GM18951 (cell line): ENCODE data around the gene TNFSF15.

ENCODE experiments used
- POLR2A ChIP-seq: IDR thresholded peaks from 4 replicates; pipeline ENCODE4 v1.6.1; 2011; ENCODE audit warnings: mild to moderate bottlenecking; ENCODE audit not compliant: insufficient read length, insufficient read depth; ENCODE audit errors: extremely low read depth
- in situ Hi-C: fragments of 300-500 bp; cut with MboI; formaldehyde crosslinking; loops from one replicate; pipeline ENCODE4 v1.12.0; 2022; ENCODE audit warnings: low sequenced_read_pairs, mixed read lengths, inconsistent platforms; ENCODE audit not compliant: unreplicated experiment

TNFSF15 gene

DNA sequence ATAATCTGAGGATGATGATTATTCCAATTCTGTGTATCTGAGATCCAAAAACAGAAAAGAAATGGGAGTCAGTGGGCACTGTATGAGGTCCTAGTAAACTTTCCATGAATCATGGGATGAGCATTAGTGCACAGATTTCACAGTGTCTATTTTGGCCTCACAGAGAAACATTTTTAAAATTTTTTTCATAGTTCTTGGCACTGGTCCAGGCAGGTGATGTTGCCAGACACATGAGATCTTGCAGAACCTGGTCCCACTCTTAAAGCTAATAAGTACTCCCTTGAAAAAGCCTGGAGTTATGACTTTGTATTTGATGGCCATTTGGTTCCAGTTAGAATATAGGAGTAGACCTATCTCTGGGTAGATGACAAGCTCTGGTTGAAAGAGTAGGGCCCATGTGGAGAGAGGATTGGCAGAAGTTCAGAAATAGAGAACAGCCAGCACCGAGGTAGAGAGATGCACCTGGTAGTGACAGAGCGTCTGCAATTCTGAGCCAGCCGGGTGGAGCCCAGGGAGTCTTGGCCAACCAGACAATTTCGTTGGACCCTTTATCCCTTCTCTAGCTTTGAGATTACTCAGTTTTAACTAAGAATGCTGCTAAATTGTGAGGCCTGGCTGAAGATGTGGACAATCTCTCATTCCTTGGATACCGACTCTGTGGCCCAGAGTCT lies 6.3 kb upstream of the TNFSF15 start:
- in situ Hi-C loops: no loop called here
- TF ChIP-seq POLR2A: no peak

DNA sequence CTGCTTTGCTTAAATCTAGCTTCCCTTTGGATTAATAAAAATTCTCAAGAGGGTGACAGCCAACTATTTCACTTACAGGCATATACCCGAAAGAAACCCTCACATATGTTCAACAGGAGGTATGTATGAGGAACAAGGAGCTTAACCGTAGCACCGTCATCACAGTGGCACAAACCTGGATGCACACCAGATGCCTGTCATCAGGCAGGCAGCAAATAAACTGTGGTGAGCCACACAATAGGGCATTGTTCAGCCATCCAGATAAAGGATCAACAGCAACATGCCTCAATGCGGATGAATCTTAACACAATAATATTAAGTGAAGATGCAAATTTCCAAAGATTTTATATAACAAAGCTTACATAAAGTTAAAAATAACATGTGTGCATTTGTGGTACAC lies 5.5 kb upstream of the TNFSF15 start:
- TF ChIP-seq POLR2A: no peak
- in situ Hi-C loops: no loop called here

DNA sequence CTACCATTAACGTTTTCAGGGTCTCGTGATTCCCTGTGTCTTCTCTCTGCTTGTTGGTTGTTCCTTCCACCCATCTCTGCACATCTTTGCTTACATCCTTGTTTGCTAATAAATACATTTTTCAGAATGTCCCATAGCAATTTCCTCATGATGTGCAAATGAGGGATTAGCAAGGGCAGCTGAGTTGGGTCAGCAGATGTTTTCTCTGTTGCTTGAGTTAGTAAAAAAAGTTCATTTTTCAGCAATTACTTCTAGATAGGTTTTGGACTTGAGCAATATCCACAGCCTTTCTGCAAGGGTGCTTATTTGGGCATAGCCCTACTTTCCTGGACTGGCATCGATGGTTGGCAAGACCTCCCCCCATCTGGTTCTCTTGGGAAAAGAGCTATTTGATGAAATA lies 4.8 kb upstream of the TNFSF15 start:
- in situ Hi-C loops: no loop called here
- no peak for TF ChIP-seq POLR2A

DNA sequence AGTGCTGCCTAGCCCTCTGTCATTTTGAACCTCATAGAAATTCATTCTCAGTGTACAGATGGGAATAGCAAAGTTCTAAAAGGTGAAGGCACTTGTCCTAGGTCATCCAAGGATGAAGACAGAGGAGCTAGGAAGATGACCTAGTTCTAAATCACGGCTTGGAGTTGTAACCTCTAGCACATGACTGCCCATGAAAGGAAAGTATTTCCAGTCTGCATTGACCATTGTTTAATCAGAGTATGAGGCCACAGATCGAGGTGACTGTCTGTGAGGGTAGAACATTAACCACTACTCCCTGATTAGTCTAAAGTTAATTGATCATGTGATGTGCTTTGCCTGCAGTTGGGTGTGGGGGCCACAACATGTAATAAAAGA lies 674 bp upstream of the TNFSF15 start:
- no peak for TF ChIP-seq POLR2A
- in situ Hi-C loops: no loop called here

DNA sequence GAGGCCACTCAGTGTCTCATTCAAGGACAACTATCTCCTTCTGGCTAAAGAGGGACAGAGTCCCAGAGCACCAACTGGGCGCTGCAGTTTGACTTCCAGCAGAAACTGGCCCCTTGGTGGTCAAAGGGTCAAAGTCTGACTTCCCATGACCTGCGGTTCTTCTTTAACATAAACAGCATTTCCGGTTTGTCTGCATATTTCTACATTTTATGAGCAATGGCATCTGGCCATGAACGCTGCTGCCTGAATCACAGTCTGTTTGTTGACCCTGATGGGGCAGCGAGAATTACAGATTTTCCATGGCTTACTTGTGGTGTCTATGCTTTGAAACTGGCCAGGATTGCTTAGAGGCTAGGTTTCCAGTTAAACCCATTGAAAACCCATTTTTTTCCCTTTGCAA lies 1.3 kb downstream of the TNFSF15 start:
- in situ Hi-C loops: no loop called here
- TF ChIP-seq POLR2A: no peak

DNA sequence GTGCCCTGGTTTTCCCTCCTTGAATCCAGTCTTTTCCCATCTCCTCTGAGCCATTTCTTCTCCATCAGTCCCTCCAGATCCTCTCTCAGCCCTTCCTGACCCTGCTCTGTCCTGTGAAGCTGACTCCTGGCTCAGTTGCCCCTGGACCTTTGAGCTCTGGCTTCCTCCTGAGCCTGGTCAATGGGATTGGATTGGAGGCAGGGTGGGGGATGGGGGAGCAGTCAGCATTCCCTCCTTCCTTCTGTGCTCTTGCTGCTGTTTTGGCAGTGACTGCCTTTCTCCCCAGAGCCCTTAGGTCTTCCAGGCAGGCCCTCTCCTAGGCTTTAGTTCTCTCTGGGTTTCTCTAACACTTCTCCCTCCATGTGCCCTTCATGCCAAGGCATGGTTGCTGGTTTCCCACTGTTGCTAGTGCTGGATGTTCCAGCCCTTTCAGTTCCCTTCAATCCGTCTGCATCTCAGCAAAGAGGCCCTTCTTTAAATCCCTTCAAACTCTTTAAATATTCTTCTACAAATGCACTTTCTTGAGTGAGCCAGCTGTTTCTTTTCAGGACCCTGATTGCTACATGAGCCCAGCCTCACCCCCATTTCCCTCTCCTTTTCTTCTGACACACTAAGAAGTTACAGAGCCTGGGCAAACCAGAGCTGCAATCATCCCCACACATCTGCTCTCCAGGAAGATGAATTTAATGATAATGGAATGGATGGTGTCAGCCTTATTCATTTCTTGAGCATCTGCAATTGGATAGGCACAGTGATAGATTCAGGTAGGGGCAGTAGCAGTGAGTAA lies 2.2 kb downstream of the TNFSF15 start:
- in situ Hi-C loops: no loop called here
- no peak for TF ChIP-seq POLR2A

DNA sequence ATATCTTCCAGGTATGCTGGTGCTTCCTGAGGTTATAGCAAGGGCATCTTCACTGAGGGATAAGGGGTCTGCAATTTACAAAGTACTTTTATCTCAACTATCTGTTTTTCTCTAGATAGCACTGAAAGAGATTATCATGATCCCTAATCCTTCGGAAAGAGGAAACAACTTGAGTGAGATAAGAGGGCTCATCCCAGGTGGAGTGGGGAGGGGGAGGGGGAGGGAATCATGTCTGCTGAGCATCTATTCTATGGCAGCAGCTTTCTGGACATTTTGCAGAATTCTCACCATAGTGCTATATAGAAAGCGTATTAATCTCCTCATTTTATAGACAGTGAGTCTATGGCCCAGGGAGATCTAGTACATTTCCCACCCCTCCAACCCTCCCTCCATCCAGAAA lies 5.9 kb downstream of the TNFSF15 start:
- no peak for TF ChIP-seq POLR2A
- in situ Hi-C loops: no loop called here

DNA sequence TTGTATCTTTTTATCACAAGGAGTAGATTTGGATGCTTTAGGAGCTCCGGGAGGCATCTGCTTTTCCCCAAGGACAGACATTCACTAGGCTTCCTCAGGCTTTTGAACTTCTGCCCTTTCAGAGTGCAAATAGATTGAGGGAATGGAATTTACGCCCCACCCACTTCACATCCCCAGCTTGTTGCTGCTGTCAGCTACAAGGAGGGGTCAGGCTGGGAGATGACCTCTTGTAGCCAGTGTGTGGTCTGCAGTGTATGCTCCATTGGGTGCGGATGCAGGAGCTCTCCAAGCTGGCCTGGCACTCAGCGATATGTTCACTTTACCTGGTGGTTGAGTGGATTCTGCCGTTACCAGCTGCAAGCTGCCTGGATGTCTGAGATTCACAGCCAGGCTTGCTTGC lies 6.4 kb downstream of the TNFSF15 start:
- in situ Hi-C loops: no loop called here
- no peak for TF ChIP-seq POLR2A

DNA sequence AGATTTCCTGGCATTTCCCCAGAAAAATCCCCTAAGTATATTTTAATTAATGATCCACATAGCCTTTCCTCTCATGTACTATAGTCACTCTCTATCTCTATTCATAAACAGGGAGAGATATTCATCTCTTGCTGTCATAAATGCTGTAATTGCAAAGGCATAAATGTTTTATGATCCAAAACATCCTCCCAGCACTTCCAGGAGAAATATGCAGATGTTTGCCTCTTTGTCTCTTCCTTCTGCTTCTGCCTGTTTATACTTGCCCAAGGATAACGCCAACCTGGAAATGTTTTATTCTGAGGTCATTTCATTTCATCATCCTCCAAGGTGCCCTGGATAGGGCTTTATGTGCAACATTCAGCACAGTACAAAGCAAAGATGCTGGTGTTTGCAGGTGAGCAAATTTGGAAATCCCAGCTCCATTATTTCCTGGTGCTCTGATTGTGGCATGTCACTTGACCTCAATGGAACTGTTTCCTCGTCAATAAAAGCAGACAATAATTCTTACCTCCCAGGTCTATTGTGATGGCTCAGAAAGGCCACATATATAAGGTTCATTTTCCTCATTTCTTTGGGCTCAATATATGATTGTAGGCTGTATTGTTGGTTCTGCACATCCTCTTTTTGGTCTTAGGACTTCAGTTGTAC lies 6.9 kb downstream of the TNFSF15 start:
- in situ Hi-C loops: no loop called here
- no peak for TF ChIP-seq POLR2A

DNA sequence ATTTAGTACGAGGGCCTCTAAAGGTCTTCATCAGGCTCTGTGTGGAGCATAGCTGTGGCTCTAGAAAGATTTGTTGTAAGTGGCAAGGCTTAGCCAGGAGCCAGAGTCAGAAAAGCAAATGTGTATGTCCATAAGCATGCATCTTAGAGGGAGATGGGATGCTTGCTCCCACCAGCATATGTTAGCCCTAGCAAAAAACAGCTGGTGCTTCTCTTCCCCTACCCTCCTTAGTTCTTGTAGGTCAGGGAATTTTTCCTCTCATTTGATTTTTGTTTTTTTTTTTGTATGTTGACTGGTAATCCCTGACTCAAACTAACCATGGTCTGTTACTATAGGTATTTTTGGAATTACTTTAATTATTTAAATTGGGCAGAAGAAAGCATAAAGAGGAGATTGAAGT lies 7.7 kb downstream of the TNFSF15 start:
- in situ Hi-C loops: no loop called here
- no peak for TF ChIP-seq POLR2A

DNA sequence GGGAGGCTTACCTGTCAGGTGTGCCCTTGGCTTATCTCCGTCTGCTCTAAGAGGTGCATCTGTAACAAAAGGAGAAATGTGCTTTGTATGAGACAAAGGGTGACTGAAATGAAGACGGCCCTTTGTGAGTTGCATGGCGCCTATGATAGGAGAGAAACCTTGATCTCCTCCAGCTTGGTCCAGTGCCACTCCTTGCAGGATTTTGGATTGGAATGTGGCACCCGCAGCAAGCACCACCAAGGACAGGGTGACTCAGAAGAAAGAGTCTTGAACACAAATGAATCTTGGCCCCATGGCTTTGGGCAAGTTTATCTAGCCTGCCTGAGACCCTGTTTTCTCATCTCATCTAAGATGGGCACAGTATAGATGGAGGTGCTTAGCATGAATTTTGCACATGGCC lies 13.4 kb downstream of the TNFSF15 start:
- in situ Hi-C loops: no loop called here
- no peak for TF ChIP-seq POLR2A

DNA sequence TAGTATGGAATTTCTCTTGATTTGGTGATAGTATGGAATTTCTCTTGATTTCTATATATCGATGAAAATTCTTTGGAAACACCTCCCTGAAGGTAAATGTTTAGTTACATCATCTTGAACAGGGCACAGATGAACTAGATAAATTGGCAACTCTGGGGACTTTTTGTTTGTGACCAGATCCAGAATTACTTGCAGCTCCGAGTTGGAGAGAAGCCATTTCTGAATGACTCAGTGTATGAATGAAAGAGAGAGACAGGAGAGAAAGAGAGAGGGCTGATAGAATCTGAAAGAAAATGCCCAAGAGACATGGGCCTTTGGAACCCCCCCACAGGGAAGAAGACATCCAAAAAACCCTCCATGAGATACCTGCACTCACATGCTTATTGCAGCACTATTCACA lies 14.1 kb downstream of the TNFSF15 start:
- no peak for TF ChIP-seq POLR2A
- in situ Hi-C loops: no loop called here

DNA sequence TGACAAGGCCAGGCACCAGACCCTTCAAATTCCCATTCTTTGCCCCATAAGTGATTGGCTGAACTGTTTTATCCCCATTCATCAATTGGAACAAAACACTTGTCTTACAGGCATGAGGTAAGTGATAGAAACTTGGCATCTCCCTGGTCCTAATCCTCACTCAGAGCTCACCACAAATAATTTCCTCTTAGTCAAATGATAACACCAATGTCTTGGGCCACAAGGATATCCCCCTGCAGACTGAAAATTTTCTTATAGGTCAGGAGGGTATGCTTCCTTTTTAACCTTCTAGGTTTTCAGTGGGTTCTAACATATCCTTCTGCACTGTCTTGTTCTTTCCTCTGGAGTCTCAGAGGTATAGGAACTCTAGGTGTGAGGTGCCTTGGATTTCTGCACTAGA lies 14.5 kb downstream of the TNFSF15 start:
- in situ Hi-C loops: no loop called here
- TF ChIP-seq POLR2A: no peak

DNA sequence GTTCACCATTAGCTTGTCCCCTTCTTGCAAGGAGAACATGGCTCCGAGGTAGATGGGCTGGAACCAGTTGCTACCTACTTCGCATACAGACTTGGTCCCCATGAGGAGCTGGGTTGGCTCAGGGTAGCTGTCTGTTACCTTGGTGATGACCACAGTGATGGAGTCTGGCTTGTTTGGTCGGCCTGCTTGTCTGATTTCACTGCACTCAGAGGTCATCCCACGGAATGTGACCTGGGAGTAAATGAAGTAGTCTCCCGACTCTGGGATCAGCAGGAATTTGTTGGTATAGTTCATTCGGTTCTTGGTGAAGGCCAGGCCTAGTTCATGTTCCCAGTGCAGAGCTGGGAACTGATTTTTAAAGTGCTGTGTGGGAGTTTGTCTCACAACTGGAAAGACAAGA lies 15.3 kb downstream of the TNFSF15 start:
- TF ChIP-seq POLR2A: no peak
- in situ Hi-C loops: no loop called here
